ENCODE measurements around the gene GOLGA1. TPM values are rescaled to one million over a fixed set of nuclear protein-coding genes. Genes with fewer than 3 reads are reported as not detected.

The GOLGA1 gene
- total RNA-seq, 1 experiment from 2014 or later, result 9.6 TPM

GRCh38 chr9:124886461-124886860 is 54.4 kb downstream of the GOLGA1 start:
- DNase-seq (ENCODE audit: low spot score) (no peak), ATAC-seq (no peak)
- CTCF ChIA-PET, result interaction anchor here (0.9 to 2.0 kb wide), 2 partner anchors 34 to 37 kb away, joined by 3 to 7 read pairs; partner anchors contain the start of gene WDR38
- Mint-ChIP-seq H3K9me3 (no peaks in the 10 kb centered on the region), H3K4me1 (peaks cover 16% of the 10 kb centered on the region), H3K27ac (peak overlapping the region; percentile 20; the same call in 1 of the 2 replicates), H3K36me3 (peaks cover 8% of the 10 kb centered on the region), H3K27me3 (ENCODE audit: low read depth) (no peaks in the 10 kb centered on the region), H3K4me3 (no peak overlapping the region)
- TF ChIP-seq ATF1 (CRISPR knock-in tag; IDR thresholded peaks at IDR 0.05) (no peak), CTCF (IDR thresholded peaks at IDR 0.05) (no peak), HMGXB4 (CRISPR knock-in tag; IDR thresholded peaks at IDR 0.05) (no peak), MAX (CRISPR knock-in tag; IDR thresholded peaks at IDR 0.05) (no peak), NR1H2 (CRISPR knock-in tag; IDR thresholded peaks at IDR 0.05) (no peak), FOXP1 (CRISPR knock-in tag; IDR thresholded peaks at IDR 0.05; ENCODE audit: borderline replicate concordance) (no peak), PRRX2 (CRISPR knock-in tag; IDR thresholded peaks at IDR 0.05) (no peak), ERG (CRISPR knock-in tag; IDR thresholded peaks at IDR 0.05) (no peak), ZNF219 (CRISPR knock-in tag; IDR thresholded peaks at IDR 0.05; ENCODE audit: borderline replicate concordance) (no peak)
- POLR2A ChIA-PET, result interaction anchor here (0.5 to 1.2 kb wide), 2 partner anchors 17 to 75 kb away, joined by 4 to 5 read pairs; no protein-coding TSS in a partner anchor

GRCh38 chr9:124885551-124885950 is 55.3 kb downstream of the GOLGA1 start:
- H3K36me3 Mint-ChIP-seq, result peaks cover 7% of the 10 kb centered on the region
- H3K27me3 Mint-ChIP-seq (ENCODE audit: low read depth), result no peaks in the 10 kb centered on the region
- no peak overlapping the region for H3K27ac Mint-ChIP-seq
- peaks cover 25% of the 10 kb centered on the region for H3K4me1 Mint-ChIP-seq
- DNase-seq (ENCODE audit: low spot score), result no peak
- ChIA-PET POLR2A (interaction anchor here (1.2 kb wide), 1 partner anchor 16 kb away, joined by 4 read pairs; no protein-coding TSS in a partner anchor), CTCF (no interaction called here)
- TF ChIP-seq KAT7 (CRISPR knock-in tag; IDR thresholded peaks at IDR 0.05; ENCODE audit: borderline replicate concordance) (no peak), SMAD4 (CRISPR knock-in tag; IDR thresholded peaks at IDR 0.05) (no peak), ZNF396 (CRISPR knock-in tag; IDR thresholded peaks at IDR 0.05; ENCODE audit: borderline replicate concordance) (no peak), TP53 (CRISPR knock-in tag; IDR thresholded peaks at IDR 0.05) (no peak), ZNF532 (CRISPR knock-in tag; IDR thresholded peaks at IDR 0.05; ENCODE audit: borderline replicate concordance) (no peak), CTCF (IDR thresholded peaks at IDR 0.05) (no peak), NR2C2 (CRISPR knock-in tag; IDR thresholded peaks at IDR 0.05) (no peak), TCF7 (CRISPR knock-in tag; IDR thresholded peaks at IDR 0.05; ENCODE audit: low read depth) (no peak), SOX15 (CRISPR knock-in tag; IDR thresholded peaks at IDR 0.05) (no peak), TEAD1 (CRISPR knock-in tag; IDR thresholded peaks at IDR 0.05) (no peak), FOXK1 (CRISPR knock-in tag; IDR thresholded peaks at IDR 0.05) (no peak), MYBL2 (CRISPR knock-in tag; IDR thresholded peaks at IDR 0.05) (no peak)
- no peak overlapping the region for H3K4me3 Mint-ChIP-seq
- no peak for ATAC-seq
- no peaks in the 10 kb centered on the region for H3K9me3 Mint-ChIP-seq

Data from WTC11 (cell line).